HepG2 (cell line): ENCODE measurements around the gene MIB2. TPM values are rescaled to one million over a fixed set of nuclear protein-coding genes. Genes with fewer than 3 reads are reported as not detected.
A peak's percentile ranks its signal among the peaks of the same experiment; 100 is the strongest.

ENCODE experiments used
- AGO2 ChIP-seq: fragments of 200-400 bp; formaldehyde crosslinking; optimal IDR thresholded peaks from 2 replicates; pipeline ENCODE3; 2017; ENCODE audit warnings: mild to moderate bottlenecking, low read depth, low read length, moderate library complexity
- ATRX ChIP-seq: sonication (generic); formaldehyde crosslinking; IDR thresholded peaks from 2 replicates; pipeline ENCODE4 v1.4.0; 2020; ENCODE audit warnings: missing genetic modification reagents, borderline replicate concordance
- BRCA1 ChIP-seq: sonication (generic); formaldehyde crosslinking; IDR thresholded peaks from 2 replicates; pipeline ENCODE4 v1.4.0; 2020; ENCODE audit warnings: missing genetic modification reagents
- DR1 ChIP-seq: sonication (generic); formaldehyde crosslinking; IDR thresholded peaks from 2 replicates; pipeline ENCODE4 v1.8.0; 2021; ENCODE audit warnings: mild to moderate bottlenecking, missing genetic modification reagents, inconsistent platforms
- FOXO1 ChIP-seq: sonication (generic); formaldehyde crosslinking; IDR thresholded peaks from 2 replicates; pipeline ENCODE4 v1.4.0; 2020; ENCODE audit warnings: missing genetic modification reagents
- GABPB1 ChIP-seq: IDR thresholded peaks from 2 replicates; pipeline ENCODE4 v1.6.1; 2016; ENCODE audit warnings: mild to moderate bottlenecking, missing genetic modification reagents, moderate library complexity, missing compliant biosample characterization
- IKZF4 ChIP-seq: sonication (generic); formaldehyde crosslinking; IDR thresholded peaks from 2 replicates; pipeline ENCODE4 v1.5.1; 2020; ENCODE audit warnings: borderline replicate concordance, mild to moderate bottlenecking, low read depth, missing genetic modification reagents; ENCODE audit errors: not compliant biosample characterization
- REXO4 ChIP-seq: sonication (generic); formaldehyde crosslinking; IDR thresholded peaks from 2 replicates; pipeline ENCODE4 v1.8.0; 2022; ENCODE audit warnings: missing genetic modification reagents, mild to moderate bottlenecking, borderline replicate concordance
- SALL1 ChIP-seq: sonication (generic); formaldehyde crosslinking; IDR thresholded peaks from 2 replicates; pipeline ENCODE4 v1.8.0; 2022; ENCODE audit warnings: mild to moderate bottlenecking, missing genetic modification reagents
- SMARCE1 ChIP-seq: fragments of 450-650 bp; IDR thresholded peaks from 2 replicates; pipeline ENCODE4 v1.6.1; 2017; ENCODE audit warnings: borderline replicate concordance
- STAT5B ChIP-seq: sonication (generic); formaldehyde crosslinking; IDR thresholded peaks from 2 replicates; pipeline ENCODE4 v1.4.0; 2020; ENCODE audit warnings: missing genetic modification reagents
- TARDBP ChIP-seq: sonication (generic); formaldehyde crosslinking; IDR thresholded peaks from 2 replicates; pipeline ENCODE4 v1.8.0; 2022; ENCODE audit warnings: mild to moderate bottlenecking, missing genetic modification reagents
- TRAFD1 ChIP-seq: sonication (generic); formaldehyde crosslinking; IDR thresholded peaks from 2 replicates; pipeline ENCODE4 v1.5.1; 2020; ENCODE audit warnings: missing genetic modification reagents, mild to moderate bottlenecking, borderline replicate concordance
- ZFP62 ChIP-seq: sonication (generic); formaldehyde crosslinking; IDR thresholded peaks from 2 replicates; pipeline ENCODE4 v1.4.0; 2020; ENCODE audit warnings: missing genetic modification reagents
- ZNF546 ChIP-seq: sonication (generic); formaldehyde crosslinking; conservative IDR thresholded peaks from 2 replicates; pipeline ENCODE4 v1.8.1; 2023; ENCODE audit warnings: mild to moderate bottlenecking, missing genetic modification reagents
- ZNF644 ChIP-seq: IDR thresholded peaks from 2 replicates; pipeline ENCODE4 v1.6.1; 2016; ENCODE audit warnings: low read depth
- ZNF678 ChIP-seq: sonication (generic); formaldehyde crosslinking; IDR thresholded peaks from 2 replicates; pipeline ENCODE4 v1.4.0; 2020; ENCODE audit warnings: mild to moderate bottlenecking, missing genetic modification reagents
- ZNF768 ChIP-seq: sonication (generic); formaldehyde crosslinking; IDR thresholded peaks from 2 replicates; pipeline ENCODE4 v1.4.0; 2020; ENCODE audit warnings: missing genetic modification reagents
- ZSCAN12 ChIP-seq: sonication (generic); formaldehyde crosslinking; IDR thresholded peaks from 2 replicates; pipeline ENCODE4 v1.9.0; 2021; ENCODE audit warnings: mild to moderate bottlenecking, missing genetic modification reagents
- polyA plus RNA-seq, 8 experiments: library from polyadenylated mRNA; depleted of rRNA in 3 of 8; stranded (reverse) in 7 of 8; unstranded in 1 of 8; fragments of >200 nt; fragmentation: Illumina TruSeq in 4 of 8; extraction: Trizol in 4 of 8; gene quantifications; 2 replicates each; pipeline versions ENCODE4 v1.2.1 to v1.2.3, GENCODE V29; 2011 to 2016; ENCODE audit warnings: low read depth in 4 of 8, missing spikeins in 1 of 8, mixed read lengths in 1 of 8; ENCODE audit not compliant: insufficient read depth in 1 of 8
- total RNA-seq, 5 experiments: library from RNA; depleted of rRNA; stranded (reverse); fragments of >200 nt; fragmentation: Illumina TruSeq; extraction: Trizol; gene quantifications; 2 replicates each; pipeline ENCODE4 v1.2.3, GENCODE V29; 2016; ENCODE audit warnings: low read depth in 1 of 5
- TF ChIP-seq, protein P1 (sequence below): sonication (generic); formaldehyde crosslinking; conservative IDR thresholded peaks from 2 replicates; pipeline ENCODE4 v1.4.0; 2020; ENCODE audit warnings: missing genetic modification reagents
- TF ChIP-seq, protein P2 (sequence below): sonication (generic); formaldehyde crosslinking; IDR thresholded peaks from 2 replicates; pipeline ENCODE4 v1.4.0; 2020; ENCODE audit warnings: missing genetic modification reagents, borderline replicate concordance
- TF ChIP-seq, protein P3 (sequence below): sonication (generic); formaldehyde crosslinking; IDR thresholded peaks from 2 replicates; pipeline ENCODE4 v1.4.0; 2020; ENCODE audit warnings: mild to moderate bottlenecking, missing genetic modification reagents

Gene MIB2
- total and polyA plus RNA-seq, 2 of the 13 experiments (the other 11 are each of a cell fraction or from before 2014, with no cell fraction given): 19.9 to 30.4 TPM

GRCh38 chr1:1665815-1666251 lies 50.5 kb downstream of the MIB2 start (continued):
- TF ChIP-seq ZNF678 (CRISPR knock-in tag): no peak
- TF ChIP-seq ZNF768 (CRISPR knock-in tag): 0 out of 2 replicates have a peak, but pooled peaks have one; percentile 11
- no peak for TF ChIP-seq FOXO1
- TF ChIP-seq, protein P1, sequence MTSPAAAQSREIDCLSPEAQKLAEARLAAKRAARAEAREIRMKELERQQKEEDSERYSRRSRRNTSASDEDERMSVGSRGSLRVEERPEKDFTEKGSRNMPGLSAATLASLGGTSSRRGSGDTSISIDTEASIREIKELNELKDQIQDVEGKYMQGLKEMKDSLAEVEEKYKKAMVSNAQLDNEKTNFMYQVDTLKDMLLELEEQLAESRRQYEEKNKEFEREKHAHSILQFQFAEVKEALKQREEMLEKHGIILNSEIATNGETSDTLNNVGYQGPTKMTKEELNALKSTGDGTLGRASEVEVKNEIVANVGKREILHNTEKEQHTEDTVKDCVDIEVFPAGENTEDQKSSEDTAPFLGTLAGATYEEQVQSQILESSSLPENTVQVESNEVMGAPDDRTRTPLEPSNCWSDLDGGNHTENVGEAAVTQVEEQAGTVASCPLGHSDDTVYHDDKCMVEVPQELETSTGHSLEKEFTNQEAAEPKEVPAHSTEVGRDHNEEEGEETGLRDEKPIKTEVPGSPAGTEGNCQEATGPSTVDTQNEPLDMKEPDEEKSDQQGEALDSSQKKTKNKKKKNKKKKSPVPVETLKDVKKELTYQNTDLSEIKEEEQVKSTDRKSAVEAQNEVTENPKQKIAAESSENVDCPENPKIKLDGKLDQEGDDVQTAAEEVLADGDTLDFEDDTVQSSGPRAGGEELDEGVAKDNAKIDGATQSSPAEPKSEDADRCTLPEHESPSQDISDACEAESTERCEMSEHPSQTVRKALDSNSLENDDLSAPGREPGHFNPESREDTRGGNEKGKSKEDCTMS: no peak
- TF ChIP-seq BRCA1 (CRISPR knock-in tag): no peak
- TF ChIP-seq IKZF4 (CRISPR knock-in tag): no peak
- no peak for TF ChIP-seq SALL1 (CRISPR knock-in tag)
- no peak for TF ChIP-seq SMARCE1
- TF ChIP-seq ZSCAN12: no peak
- TF ChIP-seq GABPB1: no peak
- TF ChIP-seq TRAFD1 (CRISPR knock-in tag): no peak
- no peak for TF ChIP-seq ZFP62
- TF ChIP-seq, protein P2, sequence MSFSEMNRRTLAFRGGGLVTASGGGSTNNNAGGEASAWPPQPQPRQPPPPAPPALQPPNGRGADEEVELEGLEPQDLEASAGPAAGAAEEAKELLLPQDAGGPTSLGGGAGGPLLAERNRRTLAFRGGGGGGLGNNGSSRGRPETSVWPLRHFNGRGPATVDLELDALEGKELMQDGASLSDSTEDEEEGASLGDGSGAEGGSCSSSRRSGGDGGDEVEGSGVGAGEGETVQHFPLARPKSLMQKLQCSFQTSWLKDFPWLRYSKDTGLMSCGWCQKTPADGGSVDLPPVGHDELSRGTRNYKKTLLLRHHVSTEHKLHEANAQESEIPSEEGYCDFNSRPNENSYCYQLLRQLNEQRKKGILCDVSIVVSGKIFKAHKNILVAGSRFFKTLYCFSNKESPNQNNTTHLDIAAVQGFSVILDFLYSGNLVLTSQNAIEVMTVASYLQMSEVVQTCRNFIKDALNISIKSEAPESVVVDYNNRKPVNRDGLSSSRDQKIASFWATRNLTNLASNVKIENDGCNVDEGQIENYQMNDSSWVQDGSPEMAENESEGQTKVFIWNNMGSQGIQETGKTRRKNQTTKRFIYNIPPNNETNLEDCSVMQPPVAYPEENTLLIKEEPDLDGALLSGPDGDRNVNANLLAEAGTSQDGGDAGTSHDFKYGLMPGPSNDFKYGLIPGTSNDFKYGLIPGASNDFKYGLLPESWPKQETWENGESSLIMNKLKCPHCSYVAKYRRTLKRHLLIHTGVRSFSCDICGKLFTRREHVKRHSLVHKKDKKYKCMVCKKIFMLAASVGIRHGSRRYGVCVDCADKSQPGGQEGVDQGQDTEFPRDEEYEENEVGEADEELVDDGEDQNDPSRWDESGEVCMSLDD (CRISPR knock-in tag): no peak
- TF ChIP-seq, protein P3, sequence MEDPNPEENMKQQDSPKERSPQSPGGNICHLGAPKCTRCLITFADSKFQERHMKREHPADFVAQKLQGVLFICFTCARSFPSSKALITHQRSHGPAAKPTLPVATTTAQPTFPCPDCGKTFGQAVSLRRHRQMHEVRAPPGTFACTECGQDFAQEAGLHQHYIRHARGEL (CRISPR knock-in tag): no peak
- TF ChIP-seq AGO2: peak; percentile 17
- TF ChIP-seq ZNF644 (CRISPR knock-in tag): no peak
- TF ChIP-seq TARDBP (CRISPR knock-in tag): no peak
- TF ChIP-seq ATRX (CRISPR knock-in tag): no peak
- TF ChIP-seq STAT5B (CRISPR knock-in tag): no peak
- TF ChIP-seq REXO4: no peak
- TF ChIP-seq ZNF546 (CRISPR knock-in tag): no peak
- no peak for TF ChIP-seq DR1 (CRISPR knock-in tag)
